ENCODE results near the gene DCAF12L1.

DNA sequence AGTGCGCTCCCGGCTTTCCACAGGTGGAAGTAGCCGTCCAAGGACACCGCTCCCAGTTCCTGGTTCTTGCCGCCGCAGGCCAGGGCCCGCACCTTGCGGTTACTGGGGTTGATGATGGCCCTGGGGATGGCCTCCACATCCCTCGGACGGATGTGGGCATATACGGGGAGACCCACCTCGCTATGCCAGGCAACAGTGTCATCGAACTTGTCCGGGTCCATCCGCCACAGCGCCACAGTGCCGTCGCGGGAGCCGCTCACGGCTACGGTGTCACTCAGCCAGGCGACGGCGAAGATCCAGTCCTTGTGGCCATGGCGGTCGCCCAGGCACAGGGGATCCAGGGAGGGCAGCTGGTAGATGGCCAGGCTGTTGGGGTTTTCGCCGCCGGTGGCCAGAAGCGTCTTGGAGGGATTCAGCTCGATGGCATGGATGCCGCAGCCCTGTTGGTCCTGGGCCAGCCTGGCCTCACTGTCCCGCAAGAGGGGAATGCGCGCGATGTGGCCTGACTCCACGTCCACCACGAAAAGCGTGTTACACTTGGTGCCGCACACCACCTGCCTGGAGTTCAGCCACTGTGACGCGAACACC, 795 bp downstream of the DCAF12L1 start:
- TF ChIP-seq EZH2phosphoT487 (IDR thresholded peaks at IDR 0.05; ENCODE audit: unreplicated experiment) (no peak), JUNB (IDR thresholded peaks at IDR 0.05; ENCODE audit: unreplicated experiment) (no peak)
- TF ChIP-seq, protein P1, sequence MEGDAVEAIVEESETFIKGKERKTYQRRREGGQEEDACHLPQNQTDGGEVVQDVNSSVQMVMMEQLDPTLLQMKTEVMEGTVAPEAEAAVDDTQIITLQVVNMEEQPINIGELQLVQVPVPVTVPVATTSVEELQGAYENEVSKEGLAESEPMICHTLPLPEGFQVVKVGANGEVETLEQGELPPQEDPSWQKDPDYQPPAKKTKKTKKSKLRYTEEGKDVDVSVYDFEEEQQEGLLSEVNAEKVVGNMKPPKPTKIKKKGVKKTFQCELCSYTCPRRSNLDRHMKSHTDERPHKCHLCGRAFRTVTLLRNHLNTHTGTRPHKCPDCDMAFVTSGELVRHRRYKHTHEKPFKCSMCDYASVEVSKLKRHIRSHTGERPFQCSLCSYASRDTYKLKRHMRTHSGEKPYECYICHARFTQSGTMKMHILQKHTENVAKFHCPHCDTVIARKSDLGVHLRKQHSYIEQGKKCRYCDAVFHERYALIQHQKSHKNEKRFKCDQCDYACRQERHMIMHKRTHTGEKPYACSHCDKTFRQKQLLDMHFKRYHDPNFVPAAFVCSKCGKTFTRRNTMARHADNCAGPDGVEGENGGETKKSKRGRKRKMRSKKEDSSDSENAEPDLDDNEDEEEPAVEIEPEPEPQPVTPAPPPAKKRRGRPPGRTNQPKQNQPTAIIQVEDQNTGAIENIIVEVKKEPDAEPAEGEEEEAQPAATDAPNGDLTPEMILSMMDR (conservative IDR thresholded peaks at IDR 0.05; ENCODE audit: low read depth in 2 of 2): no peak
- TF ChIP-seq, protein P2, sequence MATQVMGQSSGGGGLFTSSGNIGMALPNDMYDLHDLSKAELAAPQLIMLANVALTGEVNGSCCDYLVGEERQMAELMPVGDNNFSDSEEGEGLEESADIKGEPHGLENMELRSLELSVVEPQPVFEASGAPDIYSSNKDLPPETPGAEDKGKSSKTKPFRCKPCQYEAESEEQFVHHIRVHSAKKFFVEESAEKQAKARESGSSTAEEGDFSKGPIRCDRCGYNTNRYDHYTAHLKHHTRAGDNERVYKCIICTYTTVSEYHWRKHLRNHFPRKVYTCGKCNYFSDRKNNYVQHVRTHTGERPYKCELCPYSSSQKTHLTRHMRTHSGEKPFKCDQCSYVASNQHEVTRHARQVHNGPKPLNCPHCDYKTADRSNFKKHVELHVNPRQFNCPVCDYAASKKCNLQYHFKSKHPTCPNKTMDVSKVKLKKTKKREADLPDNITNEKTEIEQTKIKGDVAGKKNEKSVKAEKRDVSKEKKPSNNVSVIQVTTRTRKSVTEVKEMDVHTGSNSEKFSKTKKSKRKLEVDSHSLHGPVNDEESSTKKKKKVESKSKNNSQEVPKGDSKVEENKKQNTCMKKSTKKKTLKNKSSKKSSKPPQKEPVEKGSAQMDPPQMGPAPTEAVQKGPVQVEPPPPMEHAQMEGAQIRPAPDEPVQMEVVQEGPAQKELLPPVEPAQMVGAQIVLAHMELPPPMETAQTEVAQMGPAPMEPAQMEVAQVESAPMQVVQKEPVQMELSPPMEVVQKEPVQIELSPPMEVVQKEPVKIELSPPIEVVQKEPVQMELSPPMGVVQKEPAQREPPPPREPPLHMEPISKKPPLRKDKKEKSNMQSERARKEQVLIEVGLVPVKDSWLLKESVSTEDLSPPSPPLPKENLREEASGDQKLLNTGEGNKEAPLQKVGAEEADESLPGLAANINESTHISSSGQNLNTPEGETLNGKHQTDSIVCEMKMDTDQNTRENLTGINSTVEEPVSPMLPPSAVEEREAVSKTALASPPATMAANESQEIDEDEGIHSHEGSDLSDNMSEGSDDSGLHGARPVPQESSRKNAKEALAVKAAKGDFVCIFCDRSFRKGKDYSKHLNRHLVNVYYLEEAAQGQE (IDR thresholded peaks at IDR 0.05; ENCODE audit: unreplicated experiment): no peak

Data from GM23338 (cell line).